ENCODE data around the gene GLRA1.
"Not testable (repeated sequence)": the region's sequence is repeated elsewhere in the genome, so short reads cannot be mapped to it uniquely, and the experiment has no call there.

GLRA1 gene

DNA sequence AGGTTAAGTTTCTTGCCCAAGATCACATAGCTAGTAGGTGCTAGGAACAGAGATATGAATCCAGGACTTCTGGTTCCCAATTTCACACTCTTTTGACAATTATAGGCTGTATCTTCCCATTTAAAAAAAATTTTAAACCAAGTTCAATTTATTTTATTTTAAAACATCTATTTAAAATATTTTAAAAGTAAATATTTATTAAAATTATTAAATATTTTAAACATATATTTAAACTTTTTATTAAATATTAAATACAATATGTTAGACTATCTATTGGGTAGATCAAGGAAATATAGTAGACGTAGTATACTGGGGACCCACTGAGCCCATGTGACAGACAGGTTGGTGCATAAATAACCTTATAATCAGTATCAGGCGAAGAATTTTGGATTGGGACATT is 54.8 kb downstream of the GLRA1 start:
- Histone ChIP-seq H3K4me1 (ENCODE audit: control insufficient read depth, low read depth, low read length) (no peaks in the 10 kb centered on the region), H3K4me3 (ENCODE audit: low read length) (no peak overlapping the region), H3K27ac (ENCODE audit: low read depth, low read length) (no peak overlapping the region), H3K4ac (ENCODE audit: low read depth, low read length) (no peak overlapping the region), H4K8ac (ENCODE audit: low read depth, low read length) (no peak overlapping the region), H3K23ac (ENCODE audit: low read length) (no peak overlapping the region), H3K27me3 (ENCODE audit: insufficient read depth, low read length, poor library complexity) (no peaks in the 10 kb centered on the region), H2BK120ac (ENCODE audit: low read depth, low read length) (no peak overlapping the region), H3K4me2 (ENCODE audit: low read length) (no peak overlapping the region), H2AK5ac (ENCODE audit: low read length) (no peak overlapping the region), H3K79me1 (ENCODE audit: low read length) (no peaks in the 10 kb centered on the region), H3K36me3 (ENCODE audit: control insufficient read depth, insufficient read depth, low read length) (no peaks in the 10 kb centered on the region), H3K9ac (ENCODE audit: low read length) (no peak overlapping the region), H3K18ac (ENCODE audit: low read length) (no peak overlapping the region), H2BK15ac (replicated peaks; ENCODE audit: low read depth) (no peak overlapping the region), H3K79me2 (ENCODE audit: control insufficient read depth, insufficient read depth, low read length) (no peaks in the 10 kb centered on the region), H4K5ac (ENCODE audit: low read length) (no peak overlapping the region), H3K56ac (ENCODE audit: low read length) (no peak overlapping the region), H2BK5ac (ENCODE audit: low read length) (no peak overlapping the region)
- WGBS (ENCODE audit: extremely low coverage, insufficient coverage, low lambda C conversion rate): no CpG with 5 or more reads among the region's 2 CpGs
- no peak for DNase-seq

- Histone ChIP-seq H3K4me3 (ENCODE audit: low read length) (no peak overlapping the region), H3K4me2 (ENCODE audit: low read length) (no peak overlapping the region), H3K23ac (ENCODE audit: low read length) (no peak overlapping the region), H3K79me1 (ENCODE audit: low read length) (no peaks in the 10 kb centered on the region), H3K9ac (ENCODE audit: low read length) (no peak overlapping the region), H3K27me3 (ENCODE audit: insufficient read depth, low read length, poor library complexity) (no peaks in the 10 kb centered on the region), H3K18ac (ENCODE audit: low read length) (no peak overlapping the region), H3K4me1 (ENCODE audit: control insufficient read depth, low read depth, low read length) (no peaks in the 10 kb centered on the region), H2BK5ac (ENCODE audit: low read length) (no peak overlapping the region), H3K79me2 (ENCODE audit: control insufficient read depth, insufficient read depth, low read length) (no peaks in the 10 kb centered on the region), H4K8ac (ENCODE audit: low read depth, low read length) (no peak overlapping the region), H3K27ac (ENCODE audit: low read depth, low read length) (no peak overlapping the region), H2AK5ac (ENCODE audit: low read length) (no peak overlapping the region), H3K4ac (ENCODE audit: low read depth, low read length) (no peak overlapping the region), H2BK120ac (ENCODE audit: low read depth, low read length) (no peak overlapping the region), H2BK15ac (replicated peaks; ENCODE audit: low read depth) (no peak overlapping the region), H3K36me3 (ENCODE audit: control insufficient read depth, insufficient read depth, low read length) (no peaks in the 10 kb centered on the region), H4K5ac (ENCODE audit: low read length) (no peak overlapping the region), H3K56ac (ENCODE audit: low read length) (no peak overlapping the region)
- WGBS (ENCODE audit: extremely low coverage, insufficient coverage, low lambda C conversion rate): no CpG with 5 or more reads among the region's 4 CpGs
- DNase-seq: no peak
Observed at GRCh38 chr5:151868451-151868850, 56.2 kb downstream of the GLRA1 start.

DNA sequence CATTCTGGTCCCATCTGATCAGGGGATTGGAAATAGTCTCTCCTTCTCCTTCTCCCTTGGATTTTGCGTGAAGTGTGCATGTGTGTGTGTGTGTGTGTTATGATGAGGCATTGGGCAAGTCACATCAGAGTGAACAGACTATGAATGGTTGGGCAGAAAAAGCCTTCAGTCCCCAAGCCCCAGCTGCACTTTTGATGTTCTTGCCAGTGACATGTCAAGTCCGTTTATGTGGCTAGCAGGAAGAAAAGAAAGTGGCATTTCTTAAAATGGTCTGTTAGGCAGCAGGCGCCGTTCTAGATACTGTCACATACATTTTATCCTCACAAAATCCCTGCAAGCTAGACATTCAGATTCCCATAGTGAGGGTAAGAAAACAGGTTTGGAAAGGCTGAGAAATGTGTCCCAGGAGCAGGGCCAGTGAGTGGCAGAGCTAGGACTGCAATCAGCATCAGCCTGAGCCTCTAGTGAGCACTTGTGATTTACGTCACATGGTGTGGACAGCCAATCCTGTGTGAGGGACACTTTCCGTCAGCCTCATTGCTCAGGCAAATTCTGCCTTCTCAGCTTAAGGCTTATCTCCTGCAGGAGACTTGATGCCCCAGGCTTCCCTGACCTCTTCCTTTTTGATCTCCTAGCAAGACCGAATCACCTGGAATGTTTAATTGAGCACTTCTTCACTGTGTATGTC is 60.4 kb downstream of the GLRA1 start:
- no peaks in the 10 kb centered on the region for H3K4me1 ChIP-seq (ENCODE audit: control insufficient read depth, low read depth, low read length)
- no peaks in the 10 kb centered on the region for H3K79me1 ChIP-seq (ENCODE audit: low read length)
- H3K27me3 ChIP-seq (ENCODE audit: insufficient read depth, low read length, poor library complexity): no peaks in the 10 kb centered on the region
- H3K18ac ChIP-seq (ENCODE audit: low read length): no peak overlapping the region
- H3K4ac ChIP-seq (ENCODE audit: low read depth, low read length): no peak overlapping the region
- no peak overlapping the region for H3K56ac ChIP-seq (ENCODE audit: low read length)
- no peaks in the 10 kb centered on the region for H3K36me3 ChIP-seq (ENCODE audit: control insufficient read depth, insufficient read depth, low read length)
- H2BK15ac ChIP-seq (replicated peaks; ENCODE audit: low read depth): no peak overlapping the region
- no CpG with 5 or more reads among the region's 7 CpGs for WGBS (ENCODE audit: extremely low coverage, insufficient coverage, low lambda C conversion rate)
- H4K5ac ChIP-seq (ENCODE audit: low read length): no peak overlapping the region
- no peak overlapping the region for H3K9ac ChIP-seq (ENCODE audit: low read length)
- no peak overlapping the region for H2BK5ac ChIP-seq (ENCODE audit: low read length)
- H4K8ac ChIP-seq (ENCODE audit: low read depth, low read length): no peak overlapping the region
- H3K23ac ChIP-seq (ENCODE audit: low read length): no peak overlapping the region
- H2AK5ac ChIP-seq (ENCODE audit: low read length): no peak overlapping the region
- no peak overlapping the region for H2BK120ac ChIP-seq (ENCODE audit: low read depth, low read length)
- peak; percentile 54 for DNase-seq
- H3K79me2 ChIP-seq (ENCODE audit: control insufficient read depth, insufficient read depth, low read length): no peaks in the 10 kb centered on the region
- H3K27ac ChIP-seq (ENCODE audit: low read depth, low read length): no peak overlapping the region
- no peak overlapping the region for H3K4me2 ChIP-seq (ENCODE audit: low read length)
- H3K4me3 ChIP-seq (ENCODE audit: low read length): no peak overlapping the region

- Histone ChIP-seq H3K79me2 (ENCODE audit: control insufficient read depth, insufficient read depth, low read length) (no peaks in the 10 kb centered on the region), H3K56ac (ENCODE audit: low read length) (no peak overlapping the region), H3K4ac (ENCODE audit: low read depth, low read length) (no peak overlapping the region), H3K4me2 (ENCODE audit: low read length) (no peak overlapping the region), H2BK120ac (ENCODE audit: low read depth, low read length) (no peak overlapping the region), H3K4me1 (ENCODE audit: control insufficient read depth, low read depth, low read length) (no peaks in the 10 kb centered on the region), H3K27ac (ENCODE audit: low read depth, low read length) (no peak overlapping the region), H4K5ac (ENCODE audit: low read length) (no peak overlapping the region), H2BK5ac (ENCODE audit: low read length) (no peak overlapping the region), H3K4me3 (ENCODE audit: low read length) (no peak overlapping the region), H3K36me3 (ENCODE audit: control insufficient read depth, insufficient read depth, low read length) (no peaks in the 10 kb centered on the region), H2AK5ac (ENCODE audit: low read length) (no peak overlapping the region), H3K27me3 (ENCODE audit: insufficient read depth, low read length, poor library complexity) (no peaks in the 10 kb centered on the region), H4K8ac (ENCODE audit: low read depth, low read length) (no peak overlapping the region), H2BK15ac (replicated peaks; ENCODE audit: low read depth) (no peak overlapping the region), H3K18ac (ENCODE audit: low read length) (no peak overlapping the region), H3K79me1 (ENCODE audit: low read length) (no peaks in the 10 kb centered on the region), H3K23ac (ENCODE audit: low read length) (no peak overlapping the region), H3K9ac (ENCODE audit: low read length) (no peak overlapping the region)
- DNase-seq: no peak
- WGBS (ENCODE audit: extremely low coverage, insufficient coverage, low lambda C conversion rate): no CpG with 5 or more reads among the region's 1 CpG
Observed at GRCh38 chr5:151863566-151863965, 61.1 kb downstream of the GLRA1 start.

GRCh38 chr5:151862811-151863472 is 61.7 kb downstream of the GLRA1 start:
- no peak overlapping the region for H2BK15ac ChIP-seq (replicated peaks; ENCODE audit: low read depth)
- no peak overlapping the region for H3K23ac ChIP-seq (ENCODE audit: low read length)
- H3K27me3 ChIP-seq (ENCODE audit: insufficient read depth, low read length, poor library complexity): no peaks in the 10 kb centered on the region
- no peak overlapping the region for H3K4me2 ChIP-seq (ENCODE audit: low read length)
- no peak overlapping the region for H3K9ac ChIP-seq (ENCODE audit: low read length)
- no peak overlapping the region for H4K5ac ChIP-seq (ENCODE audit: low read length)
- H3K79me1 ChIP-seq (ENCODE audit: low read length): no peaks in the 10 kb centered on the region
- WGBS (ENCODE audit: extremely low coverage, insufficient coverage, low lambda C conversion rate): no CpG with 5 or more reads among the region's 2 CpGs
- H3K56ac ChIP-seq (ENCODE audit: low read length): no peak overlapping the region
- no peak overlapping the region for H2BK120ac ChIP-seq (ENCODE audit: low read depth, low read length)
- H2BK5ac ChIP-seq (ENCODE audit: low read length): no peak overlapping the region
- no peak overlapping the region for H3K4ac ChIP-seq (ENCODE audit: low read depth, low read length)
- no peak overlapping the region for H4K8ac ChIP-seq (ENCODE audit: low read depth, low read length)
- no peak overlapping the region for H3K27ac ChIP-seq (ENCODE audit: low read depth, low read length)
- no peaks in the 10 kb centered on the region for H3K36me3 ChIP-seq (ENCODE audit: control insufficient read depth, insufficient read depth, low read length)
- no peaks in the 10 kb centered on the region for H3K4me1 ChIP-seq (ENCODE audit: control insufficient read depth, low read depth, low read length)
- H3K18ac ChIP-seq (ENCODE audit: low read length): no peak overlapping the region
- H3K79me2 ChIP-seq (ENCODE audit: control insufficient read depth, insufficient read depth, low read length): no peaks in the 10 kb centered on the region
- no peak for DNase-seq
- no peak overlapping the region for H3K4me3 ChIP-seq (ENCODE audit: low read length)
- H2AK5ac ChIP-seq (ENCODE audit: low read length): no peak overlapping the region

DNA sequence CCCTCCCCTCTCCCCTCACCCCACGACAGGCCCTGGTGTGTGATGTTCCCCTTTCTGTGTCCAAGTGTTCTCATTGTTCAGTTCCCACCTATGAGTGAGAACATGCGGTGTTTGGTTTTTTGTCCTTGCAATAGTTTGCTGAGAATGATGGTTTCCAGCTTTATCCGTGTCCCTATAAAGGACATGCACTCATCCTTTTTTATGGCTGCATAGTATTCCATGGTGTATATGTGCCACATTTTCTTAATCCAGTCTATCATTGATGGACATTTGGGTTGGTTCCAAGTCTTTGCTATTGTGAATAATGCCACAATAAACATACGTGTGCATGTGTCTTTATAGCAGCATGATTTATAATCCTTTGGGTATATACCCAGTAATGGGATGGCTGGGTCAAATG is 63.8 kb downstream of the GLRA1 start:
- H3K4me2 ChIP-seq (ENCODE audit: low read length); H3K27me3 ChIP-seq (ENCODE audit: insufficient read depth, low read length, poor library complexity); DNase-seq; H3K23ac ChIP-seq (ENCODE audit: low read length); H3K18ac ChIP-seq (ENCODE audit: low read length); H3K4ac ChIP-seq (ENCODE audit: low read depth, low read length); H2BK120ac ChIP-seq (ENCODE audit: low read depth, low read length); H3K4me1 ChIP-seq (ENCODE audit: control insufficient read depth, low read depth, low read length); H4K8ac ChIP-seq (ENCODE audit: low read depth, low read length); H3K79me2 ChIP-seq (ENCODE audit: control insufficient read depth, insufficient read depth, low read length); H2BK5ac ChIP-seq (ENCODE audit: low read length); H4K5ac ChIP-seq (ENCODE audit: low read length); H3K56ac ChIP-seq (ENCODE audit: low read length); H2BK15ac ChIP-seq (replicated peaks; ENCODE audit: low read depth); H3K36me3 ChIP-seq (ENCODE audit: control insufficient read depth, insufficient read depth, low read length); H3K4me3 ChIP-seq (ENCODE audit: low read length); H3K9ac ChIP-seq (ENCODE audit: low read length); H2AK5ac ChIP-seq (ENCODE audit: low read length); H3K79me1 ChIP-seq (ENCODE audit: low read length); H3K27ac ChIP-seq (ENCODE audit: low read depth, low read length): not testable (repeated sequence)
- no CpG with 5 or more reads among the region's 4 CpGs for WGBS (ENCODE audit: extremely low coverage, insufficient coverage, low lambda C conversion rate)
